ENCODE results near the gene FAR2. TPM values are rescaled to one million over a fixed set of nuclear protein-coding genes. Genes with fewer than 3 reads are reported as not detected.

FAR2 gene
- total RNA-seq, 2 donors from 2014 or later, result 3.0 to 10.0 TPM

DNA sequence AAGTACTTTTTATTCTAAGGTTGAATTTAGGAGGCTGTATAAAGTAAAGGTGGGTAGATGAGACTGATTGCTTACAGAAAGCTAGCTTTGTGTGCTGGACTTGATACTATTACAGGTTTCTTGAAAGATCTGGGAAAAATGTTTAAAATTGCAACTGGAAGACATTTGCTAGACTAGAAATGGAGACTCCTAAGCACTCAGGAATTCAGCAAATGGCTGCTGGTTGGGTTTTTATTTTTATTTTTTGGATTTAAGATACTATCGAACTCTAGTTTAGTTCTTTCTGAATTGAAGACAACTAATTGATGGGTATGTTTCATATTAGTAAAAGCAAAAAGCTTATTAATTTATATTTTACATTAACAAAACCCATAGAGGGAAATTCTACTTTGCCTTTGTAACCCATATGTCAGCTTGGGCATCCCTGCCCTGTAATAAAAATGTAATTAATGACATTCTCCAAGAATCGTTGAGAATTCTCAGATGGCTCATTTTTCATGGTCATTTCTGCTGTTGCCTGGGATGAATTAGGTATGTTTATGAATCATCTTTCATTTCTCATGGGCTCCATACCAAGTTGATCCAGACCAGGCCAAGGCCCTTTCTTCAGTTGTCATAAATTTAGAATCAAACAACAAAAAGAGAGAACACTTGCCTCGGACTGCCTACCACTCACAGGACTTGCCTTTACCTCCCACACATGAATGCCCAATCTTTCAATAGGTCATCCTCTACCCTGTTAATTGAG, 129.8 kb downstream of the FAR2 start:
- H3K36me3 ChIP-seq, result no peaks in the 10 kb centered on the region
- no peaks in the 10 kb centered on the region for H3K9me3 ChIP-seq
- H3K27me3 ChIP-seq, result no peaks in the 10 kb centered on the region
- DNase-seq (ENCODE audit: low spot score), result no peak
- TF ChIP-seq, protein P1, sequence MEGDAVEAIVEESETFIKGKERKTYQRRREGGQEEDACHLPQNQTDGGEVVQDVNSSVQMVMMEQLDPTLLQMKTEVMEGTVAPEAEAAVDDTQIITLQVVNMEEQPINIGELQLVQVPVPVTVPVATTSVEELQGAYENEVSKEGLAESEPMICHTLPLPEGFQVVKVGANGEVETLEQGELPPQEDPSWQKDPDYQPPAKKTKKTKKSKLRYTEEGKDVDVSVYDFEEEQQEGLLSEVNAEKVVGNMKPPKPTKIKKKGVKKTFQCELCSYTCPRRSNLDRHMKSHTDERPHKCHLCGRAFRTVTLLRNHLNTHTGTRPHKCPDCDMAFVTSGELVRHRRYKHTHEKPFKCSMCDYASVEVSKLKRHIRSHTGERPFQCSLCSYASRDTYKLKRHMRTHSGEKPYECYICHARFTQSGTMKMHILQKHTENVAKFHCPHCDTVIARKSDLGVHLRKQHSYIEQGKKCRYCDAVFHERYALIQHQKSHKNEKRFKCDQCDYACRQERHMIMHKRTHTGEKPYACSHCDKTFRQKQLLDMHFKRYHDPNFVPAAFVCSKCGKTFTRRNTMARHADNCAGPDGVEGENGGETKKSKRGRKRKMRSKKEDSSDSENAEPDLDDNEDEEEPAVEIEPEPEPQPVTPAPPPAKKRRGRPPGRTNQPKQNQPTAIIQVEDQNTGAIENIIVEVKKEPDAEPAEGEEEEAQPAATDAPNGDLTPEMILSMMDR (IDR thresholded peaks at IDR 0.05), result no peak
- no peak overlapping the region for H3K27ac ChIP-seq
- H3K4me1 ChIP-seq, result no peaks in the 10 kb centered on the region
- H3K4me3 ChIP-seq, result no peak overlapping the region

DNA sequence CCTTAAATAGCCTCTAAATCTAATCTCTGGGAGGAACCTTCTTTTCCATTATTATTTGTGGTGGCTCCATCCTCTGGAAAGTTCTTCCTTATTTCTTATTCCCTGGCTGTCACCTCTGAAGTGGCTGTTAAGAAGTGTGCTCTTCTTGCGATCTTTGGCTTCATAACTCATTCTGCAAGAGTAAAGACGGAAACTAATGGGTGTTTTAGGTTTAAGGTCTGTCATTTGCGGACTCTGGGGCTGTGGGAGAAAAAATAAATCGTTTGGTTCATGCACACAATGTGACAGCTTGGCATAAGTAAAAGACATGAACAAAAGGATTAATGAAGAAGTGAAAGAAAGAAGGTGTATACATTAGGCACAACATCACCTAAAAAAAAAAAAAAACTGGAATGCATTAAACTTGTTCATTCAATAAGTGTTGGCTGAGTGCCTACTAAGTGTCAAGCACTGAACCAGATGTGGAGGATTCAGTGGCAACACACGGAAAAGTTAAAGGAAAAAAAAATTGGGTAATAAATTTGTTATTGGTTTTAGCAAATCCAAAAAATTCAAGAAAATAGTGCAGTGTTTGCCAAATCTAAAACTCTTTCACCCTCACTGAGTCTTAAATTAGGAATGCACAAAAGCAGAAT, 132.4 kb downstream of the FAR2 start:
- TF ChIP-seq, protein P1 (IDR thresholded peaks at IDR 0.05), result no peak
- Histone ChIP-seq H3K4me1 (no peaks in the 10 kb centered on the region), H3K9me3 (no peaks in the 10 kb centered on the region), H3K36me3 (no peaks in the 10 kb centered on the region), H3K4me3 (no peak overlapping the region), H3K27ac (no peak overlapping the region), H3K27me3 (no peaks in the 10 kb centered on the region)
- DNase-seq (ENCODE audit: low spot score), result no peak

DNA sequence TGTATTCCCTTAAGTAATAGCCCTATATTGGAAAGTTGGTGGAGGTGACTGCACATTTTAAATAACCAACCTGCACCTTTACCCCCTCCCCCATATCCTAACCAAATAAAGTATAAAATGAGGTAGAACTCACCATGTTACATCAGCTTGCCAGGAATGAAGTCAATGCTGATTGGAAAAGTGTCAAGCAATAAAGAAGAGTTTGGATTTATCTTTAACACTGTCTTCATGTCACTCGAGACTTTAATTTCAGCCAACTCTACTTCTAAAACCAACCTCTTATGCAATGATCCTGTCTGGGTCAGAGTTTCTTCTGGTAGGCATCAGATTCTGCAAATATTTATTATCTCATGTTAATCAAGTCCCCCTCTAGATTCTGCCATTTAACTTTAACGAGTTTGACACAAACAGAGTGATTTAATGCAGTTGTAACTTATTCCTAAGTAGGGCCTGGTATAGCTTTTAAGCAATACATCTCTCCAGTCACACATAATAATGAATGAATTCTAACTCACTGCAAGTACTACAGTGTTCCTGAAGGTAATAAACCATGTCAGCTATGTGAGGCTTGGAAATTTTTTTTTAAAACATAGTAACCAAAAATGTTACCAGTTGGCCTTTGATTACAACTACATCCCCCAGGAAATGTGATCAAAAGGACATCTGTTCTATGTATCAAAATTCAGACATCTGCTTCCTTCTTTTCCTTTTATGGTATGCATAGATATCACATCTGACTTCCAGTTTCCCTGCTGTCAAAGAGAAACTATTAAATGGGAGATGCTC, 133.1 kb downstream of the FAR2 start:
- Histone ChIP-seq H3K4me3 (no peak overlapping the region), H3K9me3 (no peaks in the 10 kb centered on the region), H3K27ac (no peak overlapping the region), H3K27me3 (no peaks in the 10 kb centered on the region), H3K4me1 (no peaks in the 10 kb centered on the region), H3K36me3 (no peaks in the 10 kb centered on the region)
- TF ChIP-seq, protein P1 (IDR thresholded peaks at IDR 0.05), result no peak
- no peak for DNase-seq (ENCODE audit: low spot score)

DNA sequence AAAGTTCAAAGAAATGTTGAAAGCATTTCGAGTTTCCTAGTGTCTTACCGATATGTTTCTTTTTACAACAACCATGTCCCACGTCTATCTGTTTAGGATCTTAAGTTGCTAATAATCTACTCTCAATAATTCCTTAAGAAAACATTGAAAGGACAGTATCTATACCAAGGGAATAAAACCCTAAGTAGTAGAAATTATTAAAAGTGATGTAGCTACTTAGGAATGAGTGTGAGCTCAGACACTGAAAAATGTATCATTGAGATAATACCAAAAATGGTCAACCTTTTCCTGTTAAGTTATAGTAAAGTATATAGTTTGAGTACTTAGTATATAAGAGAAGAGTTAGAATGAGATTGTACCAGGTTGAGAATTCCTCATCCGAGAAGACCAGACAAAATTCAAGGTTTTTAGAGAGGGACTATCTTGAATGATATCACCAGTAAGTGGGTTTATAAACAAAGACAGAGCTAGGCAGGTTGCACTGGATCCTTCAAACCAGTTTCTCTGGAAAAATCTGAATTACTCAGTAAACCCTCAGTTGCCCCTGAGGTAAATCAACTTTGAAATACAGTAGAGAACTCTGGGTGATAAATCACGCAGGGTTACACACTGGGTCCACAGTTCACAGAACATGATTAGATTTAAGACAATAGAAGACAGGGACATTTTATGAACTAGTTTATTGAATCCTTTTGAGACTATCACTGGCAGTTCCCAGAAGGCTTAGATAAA, 135.1 kb downstream of the FAR2 start:
- Histone ChIP-seq H3K27me3 (no peaks in the 10 kb centered on the region), H3K4me3 (no peak overlapping the region), H3K4me1 (no peaks in the 10 kb centered on the region), H3K27ac (no peak overlapping the region), H3K36me3 (no peaks in the 10 kb centered on the region), H3K9me3 (no peaks in the 10 kb centered on the region)
- TF ChIP-seq, protein P1 (IDR thresholded peaks at IDR 0.05), result no peak
- DNase-seq (ENCODE audit: low spot score), result no peak

DNA sequence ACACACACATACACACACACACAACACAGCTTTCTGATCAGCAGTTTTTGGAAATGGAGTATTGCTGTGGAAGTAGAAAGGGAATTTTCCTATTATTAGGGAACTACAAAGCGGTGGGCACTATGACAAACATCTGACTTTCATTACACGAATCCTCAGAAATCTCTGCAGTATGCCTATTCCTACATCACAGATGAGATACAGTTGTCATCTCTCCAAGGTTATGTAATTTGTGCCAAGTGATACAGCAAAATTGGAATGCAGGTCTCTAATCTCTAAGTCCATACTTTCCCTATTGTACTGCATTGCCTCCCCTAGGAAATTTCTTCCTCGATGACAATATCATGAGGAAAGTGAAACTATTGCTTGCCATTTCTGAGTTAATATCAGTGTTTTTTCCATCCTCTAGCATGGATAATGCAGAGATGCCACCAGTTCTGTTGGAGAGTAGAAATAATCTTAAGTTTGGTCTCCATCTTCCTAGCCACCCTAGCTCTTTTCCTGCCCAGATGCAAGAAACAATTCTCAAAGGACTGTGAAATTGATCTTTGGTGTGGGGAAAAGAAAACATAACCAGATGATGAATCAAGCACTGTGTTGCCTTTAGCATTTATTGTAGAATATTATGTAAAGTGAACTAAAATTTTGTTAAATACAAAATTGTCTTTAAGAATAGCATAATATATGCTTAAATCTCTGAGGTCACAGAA, 137.2 kb downstream of the FAR2 start:
- Histone ChIP-seq H3K27ac (no peak overlapping the region), H3K27me3 (no peaks in the 10 kb centered on the region), H3K9me3 (no peaks in the 10 kb centered on the region), H3K36me3 (no peaks in the 10 kb centered on the region), H3K4me3 (no peak overlapping the region), H3K4me1 (no peaks in the 10 kb centered on the region)
- DNase-seq (ENCODE audit: low spot score), result no peak
- TF ChIP-seq, protein P1 (IDR thresholded peaks at IDR 0.05), result no peak

Measured in right atrium auricular region (tissue), 2 donors.